ENCODE measurements around the gene TACO1. TPM values are rescaled to one million over a fixed set of nuclear protein-coding genes. Genes with fewer than 3 reads are reported as not detected.

TACO1 gene
- 10 to 100 TPM in 2 of 4 donors, 1 to 10 TPM in 2; 8.5 to 12.0 (median 10.1) TPM for total RNA-seq

DNA sequence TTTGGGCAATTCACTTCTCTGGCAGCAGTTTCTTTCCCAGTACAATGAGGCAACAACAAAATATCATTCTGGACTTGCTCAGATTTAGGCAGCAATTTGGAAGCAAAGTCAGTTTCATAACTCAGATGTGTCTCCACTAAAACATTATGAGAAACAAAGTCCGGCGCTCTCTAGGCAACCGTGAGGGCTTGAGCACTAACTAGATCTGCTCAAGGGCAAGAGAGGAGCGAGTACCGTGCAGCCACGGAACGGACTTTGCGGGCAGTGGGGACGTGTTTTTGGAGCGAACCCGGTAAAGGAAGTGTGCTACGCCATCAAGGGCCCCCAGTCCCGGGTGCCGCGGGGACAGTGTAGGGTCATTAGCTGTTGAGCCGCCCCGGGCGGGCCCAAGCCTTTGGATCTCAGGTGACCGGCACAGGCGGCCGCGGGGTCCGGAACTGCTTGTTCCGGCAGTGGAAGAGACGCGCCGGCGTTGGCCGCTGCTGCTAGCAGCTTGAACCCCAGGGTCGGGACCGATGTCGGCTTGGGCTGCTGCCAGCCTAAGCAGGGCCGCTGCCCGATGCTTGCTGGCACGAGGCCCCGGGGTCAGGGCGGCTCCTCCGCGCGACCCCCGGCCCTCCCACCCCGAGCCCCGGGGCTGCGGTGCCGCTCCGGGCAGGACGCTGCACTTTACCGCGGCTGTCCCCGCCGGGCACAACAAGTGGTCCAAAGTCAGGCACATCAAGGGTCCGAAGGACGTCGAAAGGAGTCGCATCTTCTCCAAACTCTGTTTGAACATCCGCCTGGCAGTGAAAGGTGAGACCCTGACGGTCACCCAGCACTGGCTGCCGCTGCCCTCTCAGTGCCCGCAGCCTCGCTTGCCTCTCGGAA lies at the start of gene TACO1:
TACO1 (plus strand) TSS at position 327 of the 870 bp plus-strand sequence; CDS start at position 516, 189 bp downstream.
- ATAC-seq (ENCODE audit: low FRiP score) (peak; percentile 90), DNase-seq (ENCODE audit: low spot score) (no peak)
- TF ChIP-seq, protein P1, sequence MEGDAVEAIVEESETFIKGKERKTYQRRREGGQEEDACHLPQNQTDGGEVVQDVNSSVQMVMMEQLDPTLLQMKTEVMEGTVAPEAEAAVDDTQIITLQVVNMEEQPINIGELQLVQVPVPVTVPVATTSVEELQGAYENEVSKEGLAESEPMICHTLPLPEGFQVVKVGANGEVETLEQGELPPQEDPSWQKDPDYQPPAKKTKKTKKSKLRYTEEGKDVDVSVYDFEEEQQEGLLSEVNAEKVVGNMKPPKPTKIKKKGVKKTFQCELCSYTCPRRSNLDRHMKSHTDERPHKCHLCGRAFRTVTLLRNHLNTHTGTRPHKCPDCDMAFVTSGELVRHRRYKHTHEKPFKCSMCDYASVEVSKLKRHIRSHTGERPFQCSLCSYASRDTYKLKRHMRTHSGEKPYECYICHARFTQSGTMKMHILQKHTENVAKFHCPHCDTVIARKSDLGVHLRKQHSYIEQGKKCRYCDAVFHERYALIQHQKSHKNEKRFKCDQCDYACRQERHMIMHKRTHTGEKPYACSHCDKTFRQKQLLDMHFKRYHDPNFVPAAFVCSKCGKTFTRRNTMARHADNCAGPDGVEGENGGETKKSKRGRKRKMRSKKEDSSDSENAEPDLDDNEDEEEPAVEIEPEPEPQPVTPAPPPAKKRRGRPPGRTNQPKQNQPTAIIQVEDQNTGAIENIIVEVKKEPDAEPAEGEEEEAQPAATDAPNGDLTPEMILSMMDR (IDR thresholded peaks at IDR 0.05) = no peak

DNA sequence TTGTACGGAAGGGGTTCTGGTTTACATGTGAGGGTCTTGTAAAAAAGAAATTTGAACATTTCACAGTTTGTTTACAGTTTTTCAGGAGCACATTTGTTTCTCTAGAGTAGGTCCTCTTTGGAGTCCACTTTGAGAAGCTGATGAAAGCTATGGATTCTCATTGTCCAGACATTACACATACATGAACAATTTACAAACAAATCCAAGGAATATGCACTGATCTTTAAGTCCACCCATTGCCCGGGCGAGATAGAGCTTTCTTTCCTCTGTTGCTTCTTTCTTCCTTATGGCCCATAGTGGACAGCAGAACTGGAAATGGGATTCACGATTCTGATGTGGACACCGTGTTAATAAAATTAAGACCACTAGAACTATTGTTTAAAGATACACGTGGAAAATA lies 48.5 kb upstream of the TACO1 start:
- DNase-seq (ENCODE audit: low spot score) = no peak
- no peak for ATAC-seq (ENCODE audit: low FRiP score)
- TF ChIP-seq, protein P1 (IDR thresholded peaks at IDR 0.05) = no peak

DNA sequence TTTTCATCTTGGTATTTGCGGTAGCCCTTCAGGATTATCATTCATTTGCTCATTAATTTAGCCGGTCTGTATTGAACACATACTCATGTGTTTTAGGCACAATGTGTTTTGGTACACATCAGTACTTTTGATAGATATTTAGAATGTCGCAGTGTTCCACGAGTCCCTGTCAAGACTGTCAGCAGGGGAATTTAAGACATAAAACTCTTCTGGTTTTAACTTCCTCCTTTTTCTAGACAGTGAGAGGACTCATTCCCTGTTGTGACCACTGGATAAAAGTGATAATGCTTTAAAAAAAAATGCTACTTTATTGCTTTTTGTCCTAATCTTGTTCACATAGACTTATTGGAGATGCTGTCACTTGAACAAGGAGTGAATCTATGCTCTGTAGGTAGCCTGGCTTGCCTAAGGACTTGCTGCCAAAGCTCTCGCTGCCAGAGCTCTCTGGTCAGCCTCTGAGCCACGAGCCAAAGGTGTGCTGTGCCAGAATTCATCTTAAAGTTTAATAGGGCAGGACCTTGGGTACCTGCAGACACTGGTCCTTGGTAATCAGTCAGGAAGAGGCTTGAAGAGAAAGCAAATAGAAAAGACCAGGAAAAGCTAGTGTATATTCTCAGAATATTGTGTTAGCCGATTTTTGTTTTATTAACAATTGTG lies 45.1 kb upstream of the TACO1 start:
- no peak for DNase-seq (ENCODE audit: low spot score)
- ATAC-seq (ENCODE audit: low FRiP score) = no peak
- TF ChIP-seq, protein P1 (IDR thresholded peaks at IDR 0.05) = no peak

DNA sequence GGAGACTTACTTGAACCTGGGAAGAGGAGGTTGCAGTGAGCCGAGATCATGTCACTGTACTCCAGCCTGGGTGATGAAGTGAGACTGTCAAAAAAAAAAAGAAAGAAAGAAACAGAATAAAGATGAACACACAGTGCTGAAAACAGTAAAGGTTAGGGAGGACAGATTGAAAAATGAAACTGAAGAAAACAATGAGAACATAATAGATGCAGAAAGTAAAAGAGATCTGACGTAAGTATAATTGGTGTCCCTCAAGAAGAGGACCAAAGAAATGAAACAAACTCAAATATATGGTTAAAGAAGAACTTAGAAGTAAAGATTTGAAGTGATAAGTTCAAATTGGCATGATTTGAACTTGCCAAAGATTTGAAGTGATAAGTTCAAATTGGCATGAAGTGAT lies 43.3 kb upstream of the TACO1 start:
- TF ChIP-seq, protein P1 (IDR thresholded peaks at IDR 0.05) = no peak
- ATAC-seq (ENCODE audit: low FRiP score) (no peak), DNase-seq (ENCODE audit: low spot score) (no peak)

DNA sequence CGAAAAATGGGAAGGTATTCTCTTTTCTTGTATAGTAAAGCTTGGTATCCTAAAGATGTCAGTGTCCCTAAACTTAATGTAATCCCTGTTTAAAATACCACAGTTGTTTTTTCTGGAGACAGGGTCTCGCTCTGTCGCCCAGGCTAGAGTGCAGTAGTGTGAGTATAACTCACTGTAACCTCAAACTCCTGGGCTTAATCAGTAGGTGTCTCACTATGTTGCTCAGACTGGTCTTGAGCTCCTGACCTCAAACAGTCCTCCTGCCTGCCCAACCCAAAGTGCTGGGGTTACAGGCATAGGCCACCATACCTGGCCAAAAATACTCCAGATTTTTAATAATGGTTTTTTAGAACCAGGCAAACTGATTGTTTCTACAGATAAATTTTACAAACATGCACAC lies 42.3 kb upstream of the TACO1 start:
- ATAC-seq (ENCODE audit: low FRiP score) (no peak), DNase-seq (ENCODE audit: low spot score) (no peak)
- TF ChIP-seq, protein P1 (IDR thresholded peaks at IDR 0.05) = no peak

DNA sequence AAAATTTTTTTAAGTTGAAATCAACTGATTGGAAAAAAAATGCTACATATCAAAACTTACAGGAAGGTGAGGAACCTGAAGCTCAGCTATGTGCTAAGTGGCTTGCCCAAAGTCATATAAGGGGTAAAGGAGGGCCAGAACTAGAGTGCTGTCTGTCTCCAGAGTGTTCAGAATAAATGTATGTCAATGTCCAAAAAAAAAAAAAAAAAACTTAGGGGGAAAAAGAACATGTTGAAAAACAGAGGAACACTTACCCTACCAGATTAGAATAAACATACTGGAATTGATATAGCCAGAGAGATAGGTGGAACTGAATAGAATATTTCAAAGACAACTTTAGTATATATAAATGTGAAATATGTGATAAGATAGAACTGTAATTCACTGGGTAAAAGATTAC lies 38.9 kb upstream of the TACO1 start:
- DNase-seq (ENCODE audit: low spot score) (no peak), ATAC-seq (ENCODE audit: low FRiP score) (no peak)
- TF ChIP-seq, protein P1 (IDR thresholded peaks at IDR 0.05) = no peak

All from omental fat pad (tissue), 4 donors.